Mammary epithelial cell (primary cell): ENCODE data around the gene SMARCA2.

Experiments used
- EZH2 ChIP-seq: IDR thresholded peaks from 2 replicates; pipeline ENCODE4 v1.6.1; 2012; ENCODE audit warnings: low read length, inconsistent platforms, borderline replicate concordance
- TF ChIP-seq, protein P1 (sequence below), 2 donors: IDR thresholded peaks in 1 of 2; conservative IDR thresholded peaks in 1 of 2; 2 replicates each; pipeline ENCODE4 v1.5.1; 2011 to 2012; ENCODE audit warnings: inconsistent platforms in 2 of 2, low read length in 2 of 2, mild to moderate bottlenecking in 2 of 2, control low read depth in 1 of 2, low read depth in 1 of 2; ENCODE audit not compliant: insufficient read depth in 1 of 2; ENCODE audit errors: extremely low read depth in 1 of 2

DNA sequence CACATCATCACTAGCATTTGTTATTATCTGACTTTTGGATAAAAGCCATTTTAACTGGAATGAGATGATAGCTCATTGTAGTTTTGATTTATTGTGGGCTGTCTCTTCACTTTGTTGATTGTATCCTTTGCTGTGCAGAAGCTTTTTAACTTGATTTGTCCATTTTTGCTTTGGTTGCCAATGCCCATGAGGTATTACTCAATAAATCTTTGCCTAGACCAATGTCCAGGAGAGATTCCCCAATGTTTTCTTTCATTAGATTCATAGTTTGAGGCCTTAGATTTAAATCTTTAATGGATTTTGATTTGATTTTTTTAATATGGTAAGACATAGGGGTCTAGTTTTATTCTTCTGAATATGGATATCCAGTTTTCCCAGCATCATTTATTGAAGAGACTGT lies 28.8 kb upstream of the SMARCA2 start:
- TF ChIP-seq, protein P1, sequence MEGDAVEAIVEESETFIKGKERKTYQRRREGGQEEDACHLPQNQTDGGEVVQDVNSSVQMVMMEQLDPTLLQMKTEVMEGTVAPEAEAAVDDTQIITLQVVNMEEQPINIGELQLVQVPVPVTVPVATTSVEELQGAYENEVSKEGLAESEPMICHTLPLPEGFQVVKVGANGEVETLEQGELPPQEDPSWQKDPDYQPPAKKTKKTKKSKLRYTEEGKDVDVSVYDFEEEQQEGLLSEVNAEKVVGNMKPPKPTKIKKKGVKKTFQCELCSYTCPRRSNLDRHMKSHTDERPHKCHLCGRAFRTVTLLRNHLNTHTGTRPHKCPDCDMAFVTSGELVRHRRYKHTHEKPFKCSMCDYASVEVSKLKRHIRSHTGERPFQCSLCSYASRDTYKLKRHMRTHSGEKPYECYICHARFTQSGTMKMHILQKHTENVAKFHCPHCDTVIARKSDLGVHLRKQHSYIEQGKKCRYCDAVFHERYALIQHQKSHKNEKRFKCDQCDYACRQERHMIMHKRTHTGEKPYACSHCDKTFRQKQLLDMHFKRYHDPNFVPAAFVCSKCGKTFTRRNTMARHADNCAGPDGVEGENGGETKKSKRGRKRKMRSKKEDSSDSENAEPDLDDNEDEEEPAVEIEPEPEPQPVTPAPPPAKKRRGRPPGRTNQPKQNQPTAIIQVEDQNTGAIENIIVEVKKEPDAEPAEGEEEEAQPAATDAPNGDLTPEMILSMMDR (conservative IDR thresholded peaks at IDR 0.05 in 1 of 2, IDR thresholded peaks at IDR 0.05 in 1 of 2; ENCODE audit: extremely low read depth in 1 of 2, insufficient read depth in 1 of 2, low read depth in 1 of 2, low read length in 2 of 2) = no peak
- TF ChIP-seq EZH2 = no peak
